ENCODE results near the gene PFN3. TPM values are rescaled to one million over a fixed set of nuclear protein-coding genes. Genes with fewer than 3 reads are reported as not detected.
A peak's percentile ranks its signal among the peaks of the same experiment; 100 is the strongest.

The PFN3 gene
- total and polyA plus RNA-seq, 2 of the 13 experiments (the other 11 are each of a cell fraction or from before 2014, with no cell fraction given): not detected

DNA sequence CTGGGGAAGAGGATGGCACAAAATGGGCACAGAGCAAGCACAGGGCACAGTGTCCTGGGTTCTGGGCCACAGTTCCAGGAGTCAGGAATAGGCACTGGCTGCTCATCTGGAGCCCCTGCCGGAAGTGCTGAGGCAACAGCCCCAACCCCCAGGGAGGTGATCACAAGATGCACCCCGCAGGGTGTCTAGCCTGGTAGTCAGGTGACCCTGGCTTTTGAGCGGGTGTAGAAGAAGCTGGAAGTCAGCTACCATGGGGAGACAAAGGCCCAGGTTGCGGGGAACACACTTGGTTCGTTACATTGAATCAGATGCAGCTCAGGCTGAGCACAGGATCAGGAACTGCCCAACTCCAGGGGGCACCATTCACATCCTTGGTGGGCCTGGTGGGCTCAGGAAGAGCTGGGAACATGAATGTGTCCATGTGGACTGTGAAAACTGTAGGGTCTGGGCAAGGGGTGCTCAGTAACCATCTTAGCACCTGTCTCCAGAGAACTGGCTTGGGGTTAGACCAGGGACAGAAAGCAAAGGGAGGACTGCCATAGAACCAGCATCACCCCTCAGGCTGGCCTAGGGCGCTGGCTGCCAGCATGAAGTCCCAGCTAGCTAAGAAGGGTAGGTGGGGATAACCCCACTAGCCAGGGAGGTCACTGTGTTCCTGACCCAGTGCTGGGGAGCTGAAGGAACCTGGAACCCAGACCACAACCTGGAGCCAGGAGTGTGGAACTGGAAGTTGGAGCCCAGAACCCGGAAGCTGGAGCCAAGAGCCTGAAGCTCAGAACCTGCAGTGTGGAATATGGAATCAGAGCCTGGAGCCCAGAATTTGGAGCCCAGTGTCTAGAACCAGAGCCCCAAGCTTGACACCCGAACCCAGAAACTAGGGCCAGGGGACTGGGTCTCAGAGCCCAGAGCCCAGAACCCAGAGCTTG is 22.3 kb downstream of the PFN3 start (continued):
- TF ChIP-seq AHDC1 (CRISPR knock-in tag; IDR thresholded peaks at IDR 0.05; ENCODE audit: borderline replicate concordance) (no peak), ZBTB2 (CRISPR knock-in tag; IDR thresholded peaks at IDR 0.05; ENCODE audit: low read depth) (no peak), ZNF605 (CRISPR knock-in tag; IDR thresholded peaks at IDR 0.05) (no peak), ZBTB42 (CRISPR knock-in tag; IDR thresholded peaks at IDR 0.05) (0 out of 2 replicates have a peak, but pooled peaks have one; percentile 40), NCOA2 (CRISPR knock-in tag; IDR thresholded peaks at IDR 0.05) (no peak), TBP (CRISPR knock-in tag; IDR thresholded peaks at IDR 0.05) (no peak), CEBPB (IDR thresholded peaks at IDR 0.05; ENCODE audit: borderline replicate concordance, low read depth, low read length) (no peak), ZNF652 (CRISPR knock-in tag; IDR thresholded peaks at IDR 0.05; ENCODE audit: borderline replicate concordance, low read depth) (no peak), RCOR2 (CRISPR knock-in tag; IDR thresholded peaks at IDR 0.05) (no peak), ZNF607 (CRISPR knock-in tag; IDR thresholded peaks at IDR 0.05; ENCODE audit: borderline replicate concordance) (no peak), KDM5A (IDR thresholded peaks at IDR 0.05; ENCODE audit: borderline replicate concordance, low read length) (no peak), MYNN (CRISPR knock-in tag; IDR thresholded peaks at IDR 0.05; ENCODE audit: low read depth) (no peak), TCF12 (IDR thresholded peaks at IDR 0.05) (no peak), TCF12 (CRISPR knock-in tag; IDR thresholded peaks at IDR 0.05) (no peak), EP300 (IDR thresholded peaks at IDR 0.05; ENCODE audit: low read depth in 2 of 2, low read length in 2 of 2) (no peak), EP300 (CRISPR knock-in tag; IDR thresholded peaks at IDR 0.05; ENCODE audit: borderline replicate concordance) (no peak)
- TF ChIP-seq, protein P1, sequence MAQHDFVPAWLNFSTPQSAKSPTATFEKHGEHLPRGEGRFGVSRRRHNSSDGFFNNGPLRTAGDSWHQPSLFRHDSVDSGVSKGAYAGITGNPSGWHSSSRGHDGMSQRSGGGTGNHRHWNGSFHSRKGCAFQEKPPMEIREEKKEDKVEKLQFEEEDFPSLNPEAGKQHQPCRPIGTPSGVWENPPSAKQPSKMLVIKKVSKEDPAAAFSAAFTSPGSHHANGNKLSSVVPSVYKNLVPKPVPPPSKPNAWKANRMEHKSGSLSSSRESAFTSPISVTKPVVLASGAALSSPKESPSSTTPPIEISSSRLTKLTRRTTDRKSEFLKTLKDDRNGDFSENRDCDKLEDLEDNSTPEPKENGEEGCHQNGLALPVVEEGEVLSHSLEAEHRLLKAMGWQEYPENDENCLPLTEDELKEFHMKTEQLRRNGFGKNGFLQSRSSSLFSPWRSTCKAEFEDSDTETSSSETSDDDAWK (CRISPR knock-in tag; IDR thresholded peaks at IDR 0.05): no peak
- TF ChIP-seq, protein P2, sequence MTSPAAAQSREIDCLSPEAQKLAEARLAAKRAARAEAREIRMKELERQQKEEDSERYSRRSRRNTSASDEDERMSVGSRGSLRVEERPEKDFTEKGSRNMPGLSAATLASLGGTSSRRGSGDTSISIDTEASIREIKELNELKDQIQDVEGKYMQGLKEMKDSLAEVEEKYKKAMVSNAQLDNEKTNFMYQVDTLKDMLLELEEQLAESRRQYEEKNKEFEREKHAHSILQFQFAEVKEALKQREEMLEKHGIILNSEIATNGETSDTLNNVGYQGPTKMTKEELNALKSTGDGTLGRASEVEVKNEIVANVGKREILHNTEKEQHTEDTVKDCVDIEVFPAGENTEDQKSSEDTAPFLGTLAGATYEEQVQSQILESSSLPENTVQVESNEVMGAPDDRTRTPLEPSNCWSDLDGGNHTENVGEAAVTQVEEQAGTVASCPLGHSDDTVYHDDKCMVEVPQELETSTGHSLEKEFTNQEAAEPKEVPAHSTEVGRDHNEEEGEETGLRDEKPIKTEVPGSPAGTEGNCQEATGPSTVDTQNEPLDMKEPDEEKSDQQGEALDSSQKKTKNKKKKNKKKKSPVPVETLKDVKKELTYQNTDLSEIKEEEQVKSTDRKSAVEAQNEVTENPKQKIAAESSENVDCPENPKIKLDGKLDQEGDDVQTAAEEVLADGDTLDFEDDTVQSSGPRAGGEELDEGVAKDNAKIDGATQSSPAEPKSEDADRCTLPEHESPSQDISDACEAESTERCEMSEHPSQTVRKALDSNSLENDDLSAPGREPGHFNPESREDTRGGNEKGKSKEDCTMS (CRISPR knock-in tag; conservative IDR thresholded peaks at IDR 0.05): no peak

Data from HepG2 (cell line).